ENCODE data around the gene FKBP10.

DNA sequence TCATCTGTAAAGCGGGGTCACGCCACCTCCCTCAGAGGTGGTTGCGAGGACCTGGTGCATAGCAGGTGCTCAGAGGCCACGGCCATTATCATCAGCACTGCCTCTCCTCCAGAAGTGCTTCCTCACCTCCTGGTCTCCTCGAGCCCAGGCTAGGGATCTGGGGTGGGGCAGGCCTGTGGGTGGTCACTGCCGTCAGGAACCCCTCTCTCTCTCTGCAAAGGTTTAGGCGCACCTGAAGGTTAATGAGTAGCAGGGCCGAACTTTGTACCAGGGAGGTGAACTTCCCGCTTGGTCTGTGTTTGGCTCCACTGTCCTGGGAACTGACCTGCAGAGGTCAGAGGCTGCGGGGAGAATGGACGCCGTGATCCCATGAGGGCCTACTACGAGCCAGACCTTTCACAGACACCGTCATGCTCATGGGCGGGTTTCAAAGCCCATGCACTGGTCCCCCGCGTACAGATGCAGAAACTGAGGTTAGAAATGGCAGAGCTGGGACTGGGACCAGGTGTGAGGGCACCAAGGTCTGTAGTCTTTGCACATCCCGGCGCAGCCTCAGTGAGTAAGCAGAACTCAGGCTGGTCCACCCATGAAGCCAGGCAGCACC, 40.1 kb upstream of the FKBP10 start:
- TF ChIP-seq, protein P1, sequence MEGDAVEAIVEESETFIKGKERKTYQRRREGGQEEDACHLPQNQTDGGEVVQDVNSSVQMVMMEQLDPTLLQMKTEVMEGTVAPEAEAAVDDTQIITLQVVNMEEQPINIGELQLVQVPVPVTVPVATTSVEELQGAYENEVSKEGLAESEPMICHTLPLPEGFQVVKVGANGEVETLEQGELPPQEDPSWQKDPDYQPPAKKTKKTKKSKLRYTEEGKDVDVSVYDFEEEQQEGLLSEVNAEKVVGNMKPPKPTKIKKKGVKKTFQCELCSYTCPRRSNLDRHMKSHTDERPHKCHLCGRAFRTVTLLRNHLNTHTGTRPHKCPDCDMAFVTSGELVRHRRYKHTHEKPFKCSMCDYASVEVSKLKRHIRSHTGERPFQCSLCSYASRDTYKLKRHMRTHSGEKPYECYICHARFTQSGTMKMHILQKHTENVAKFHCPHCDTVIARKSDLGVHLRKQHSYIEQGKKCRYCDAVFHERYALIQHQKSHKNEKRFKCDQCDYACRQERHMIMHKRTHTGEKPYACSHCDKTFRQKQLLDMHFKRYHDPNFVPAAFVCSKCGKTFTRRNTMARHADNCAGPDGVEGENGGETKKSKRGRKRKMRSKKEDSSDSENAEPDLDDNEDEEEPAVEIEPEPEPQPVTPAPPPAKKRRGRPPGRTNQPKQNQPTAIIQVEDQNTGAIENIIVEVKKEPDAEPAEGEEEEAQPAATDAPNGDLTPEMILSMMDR (conservative IDR thresholded peaks at IDR 0.05) = no peak
- TF ChIP-seq EZH2 (IDR thresholded peaks at IDR 0.05; ENCODE audit: low read depth) = no peak
